Measurements from ENCODE around the gene C1QB. TPM values are rescaled to one million over a fixed set of nuclear protein-coding genes. Genes with fewer than 3 reads are reported as not detected.

Gene C1QB
- total RNA-seq, 1 donor from 2014 or later: not detected

- no peak for DNase-seq (ENCODE audit: extremely low spot score, unreplicated experiment)
- no peak overlapping the region for H3K27ac Mint-ChIP-seq (ENCODE audit: unreplicated experiment)
- H3K9me3 Mint-ChIP-seq (ENCODE audit: unreplicated experiment): no peaks in the 10 kb centered on the region
- no peaks in the 10 kb centered on the region for H3K36me3 Mint-ChIP-seq (ENCODE audit: unreplicated experiment)
- no peaks in the 10 kb centered on the region for H3K4me1 Mint-ChIP-seq (ENCODE audit: unreplicated experiment)
- no peak for TF ChIP-seq CTCF (IDR thresholded peaks at IDR 0.05)
- peaks cover 25% of the 10 kb centered on the region for H3K27me3 Mint-ChIP-seq (ENCODE audit: unreplicated experiment)
- H3K4me3 Mint-ChIP-seq (ENCODE audit: unreplicated experiment): no peak overlapping the region
Measured at GRCh38 chr1:22691031-22691753, 38.2 kb downstream of the C1QB start.

GRCh38 chr1:22694172-22694571 is 41.1 kb downstream of the C1QB start:
- Mint-ChIP-seq H3K4me3 (ENCODE audit: unreplicated experiment) (no peak overlapping the region), H3K27ac (ENCODE audit: unreplicated experiment) (no peak overlapping the region), H3K27me3 (ENCODE audit: unreplicated experiment) (peaks cover 8% of the 10 kb centered on the region), H3K9me3 (ENCODE audit: unreplicated experiment) (no peaks in the 10 kb centered on the region), H3K36me3 (ENCODE audit: unreplicated experiment) (no peaks in the 10 kb centered on the region), H3K4me1 (ENCODE audit: unreplicated experiment) (no peaks in the 10 kb centered on the region)
- no peak for TF ChIP-seq CTCF (IDR thresholded peaks at IDR 0.05)
- DNase-seq (ENCODE audit: extremely low spot score, unreplicated experiment): no peak

- DNase-seq (ENCODE audit: extremely low spot score, unreplicated experiment): no peak
- H3K9me3 Mint-ChIP-seq (ENCODE audit: unreplicated experiment): no peaks in the 10 kb centered on the region
- H3K4me3 Mint-ChIP-seq (ENCODE audit: unreplicated experiment): no peak overlapping the region
- H3K4me1 Mint-ChIP-seq (ENCODE audit: unreplicated experiment): no peaks in the 10 kb centered on the region
- no peak overlapping the region for H3K27ac Mint-ChIP-seq (ENCODE audit: unreplicated experiment)
- H3K36me3 Mint-ChIP-seq (ENCODE audit: unreplicated experiment): no peaks in the 10 kb centered on the region
- H3K27me3 Mint-ChIP-seq (ENCODE audit: unreplicated experiment): peaks cover 3% of the 10 kb centered on the region
- no peak for TF ChIP-seq CTCF (IDR thresholded peaks at IDR 0.05)
Measured at GRCh38 chr1:22696610-22697009, 43.6 kb downstream of the C1QB start.

- Mint-ChIP-seq H3K4me1 (ENCODE audit: unreplicated experiment) (no peaks in the 10 kb centered on the region), H3K27ac (ENCODE audit: unreplicated experiment) (no peak overlapping the region), H3K4me3 (ENCODE audit: unreplicated experiment) (no peak overlapping the region), H3K36me3 (ENCODE audit: unreplicated experiment) (no peaks in the 10 kb centered on the region), H3K27me3 (ENCODE audit: unreplicated experiment) (peaks cover 7% of the 10 kb centered on the region), H3K9me3 (ENCODE audit: unreplicated experiment) (no peaks in the 10 kb centered on the region)
- DNase-seq (ENCODE audit: extremely low spot score, unreplicated experiment): no peak
- no peak for TF ChIP-seq CTCF (IDR thresholded peaks at IDR 0.05)
Measured at GRCh38 chr1:22697980-22698379, 44.9 kb downstream of the C1QB start.

- Mint-ChIP-seq H3K27ac (ENCODE audit: unreplicated experiment) (no peak overlapping the region), H3K27me3 (ENCODE audit: unreplicated experiment) (peaks cover 7% of the 10 kb centered on the region), H3K9me3 (ENCODE audit: unreplicated experiment) (no peaks in the 10 kb centered on the region), H3K4me3 (ENCODE audit: unreplicated experiment) (no peak overlapping the region), H3K4me1 (ENCODE audit: unreplicated experiment) (no peaks in the 10 kb centered on the region), H3K36me3 (ENCODE audit: unreplicated experiment) (no peaks in the 10 kb centered on the region)
- no peak for DNase-seq (ENCODE audit: extremely low spot score, unreplicated experiment)
- no peak for TF ChIP-seq CTCF (IDR thresholded peaks at IDR 0.05)
Measured at GRCh38 chr1:22699681-22700520, 46.9 kb downstream of the C1QB start.

All from osteocyte (in vitro differentiated cells).